BE2C (cell line): ENCODE data around the gene CASZ1.

Experiments used
- DNase-seq: peaks from one replicate; pipeline ENCODE4 v3.0.0-alpha.2; 2020
- H3K27me3 ChIP-seq: fragments of 250-450 bp; sonication (Bioruptor Pico); 2 replicates; pipeline ENCODE4 v1.5.1; 2020; ENCODE audit warnings: mild to moderate bottlenecking
- H3K36me3 ChIP-seq: fragments of 250-450 bp; sonication (Bioruptor Pico); 2 replicates; pipeline ENCODE4 v1.5.1; 2020; ENCODE audit warnings: mild to moderate bottlenecking
- H3K4me1 ChIP-seq: fragments of 250-450 bp; sonication (Bioruptor Pico); 2 replicates; pipeline ENCODE4 v1.5.1; 2020
- H3K4me3 ChIP-seq: 2 replicates; pipeline ENCODE4 v1.5.1; 2011; ENCODE audit warnings: low read depth, low read length
- H3K9me3 ChIP-seq: fragments of 250-450 bp; sonication (Bioruptor Pico); 2 replicates; pipeline ENCODE4 v1.5.1; 2020
- TF ChIP-seq, protein P1 (sequence below): IDR thresholded peaks from 2 replicates; pipeline ENCODE4 v1.5.1; 2012; ENCODE audit warnings: mild to moderate bottlenecking, low read depth, low read length

CASZ1 gene

DNA sequence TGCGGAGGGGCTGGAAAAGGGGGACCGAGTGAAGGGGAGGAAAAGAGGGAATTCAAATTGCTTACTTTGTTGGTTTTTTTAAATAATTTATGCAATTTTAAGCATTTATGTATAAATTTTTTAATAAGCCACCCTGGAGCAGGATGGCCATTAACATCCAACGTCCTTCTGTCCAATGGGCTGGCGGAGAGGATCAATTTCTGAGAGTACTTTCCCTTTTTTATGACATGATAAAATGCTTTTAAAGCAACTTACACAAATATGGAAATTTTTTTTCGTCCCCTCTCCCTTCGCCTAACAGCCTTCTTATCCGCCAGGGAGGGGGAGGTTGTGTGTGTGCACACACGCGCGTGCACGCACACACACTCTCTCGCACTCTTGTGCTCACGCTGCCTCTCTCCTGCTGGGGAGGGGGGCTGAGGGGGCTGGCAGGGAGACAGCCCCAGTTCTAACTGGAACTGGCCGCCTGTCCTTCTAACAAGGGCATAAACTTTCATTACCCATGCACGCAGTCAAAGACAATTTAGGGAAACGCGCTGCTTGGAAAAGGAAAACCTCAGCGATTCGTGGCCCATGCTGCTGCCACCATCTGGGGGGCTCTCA lies 123.2 kb downstream of the CASZ1 start:
- no peaks in the 10 kb centered on the region for H3K36me3 ChIP-seq
- no peaks in the 10 kb centered on the region for H3K9me3 ChIP-seq
- no peaks in the 10 kb centered on the region for H3K27me3 ChIP-seq
- TF ChIP-seq, protein P1, sequence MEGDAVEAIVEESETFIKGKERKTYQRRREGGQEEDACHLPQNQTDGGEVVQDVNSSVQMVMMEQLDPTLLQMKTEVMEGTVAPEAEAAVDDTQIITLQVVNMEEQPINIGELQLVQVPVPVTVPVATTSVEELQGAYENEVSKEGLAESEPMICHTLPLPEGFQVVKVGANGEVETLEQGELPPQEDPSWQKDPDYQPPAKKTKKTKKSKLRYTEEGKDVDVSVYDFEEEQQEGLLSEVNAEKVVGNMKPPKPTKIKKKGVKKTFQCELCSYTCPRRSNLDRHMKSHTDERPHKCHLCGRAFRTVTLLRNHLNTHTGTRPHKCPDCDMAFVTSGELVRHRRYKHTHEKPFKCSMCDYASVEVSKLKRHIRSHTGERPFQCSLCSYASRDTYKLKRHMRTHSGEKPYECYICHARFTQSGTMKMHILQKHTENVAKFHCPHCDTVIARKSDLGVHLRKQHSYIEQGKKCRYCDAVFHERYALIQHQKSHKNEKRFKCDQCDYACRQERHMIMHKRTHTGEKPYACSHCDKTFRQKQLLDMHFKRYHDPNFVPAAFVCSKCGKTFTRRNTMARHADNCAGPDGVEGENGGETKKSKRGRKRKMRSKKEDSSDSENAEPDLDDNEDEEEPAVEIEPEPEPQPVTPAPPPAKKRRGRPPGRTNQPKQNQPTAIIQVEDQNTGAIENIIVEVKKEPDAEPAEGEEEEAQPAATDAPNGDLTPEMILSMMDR = no peak
- no peak overlapping the region for H3K4me3 ChIP-seq
- peaks cover 5% of the 10 kb centered on the region for H3K4me1 ChIP-seq
- DNase-seq = no peak

DNA sequence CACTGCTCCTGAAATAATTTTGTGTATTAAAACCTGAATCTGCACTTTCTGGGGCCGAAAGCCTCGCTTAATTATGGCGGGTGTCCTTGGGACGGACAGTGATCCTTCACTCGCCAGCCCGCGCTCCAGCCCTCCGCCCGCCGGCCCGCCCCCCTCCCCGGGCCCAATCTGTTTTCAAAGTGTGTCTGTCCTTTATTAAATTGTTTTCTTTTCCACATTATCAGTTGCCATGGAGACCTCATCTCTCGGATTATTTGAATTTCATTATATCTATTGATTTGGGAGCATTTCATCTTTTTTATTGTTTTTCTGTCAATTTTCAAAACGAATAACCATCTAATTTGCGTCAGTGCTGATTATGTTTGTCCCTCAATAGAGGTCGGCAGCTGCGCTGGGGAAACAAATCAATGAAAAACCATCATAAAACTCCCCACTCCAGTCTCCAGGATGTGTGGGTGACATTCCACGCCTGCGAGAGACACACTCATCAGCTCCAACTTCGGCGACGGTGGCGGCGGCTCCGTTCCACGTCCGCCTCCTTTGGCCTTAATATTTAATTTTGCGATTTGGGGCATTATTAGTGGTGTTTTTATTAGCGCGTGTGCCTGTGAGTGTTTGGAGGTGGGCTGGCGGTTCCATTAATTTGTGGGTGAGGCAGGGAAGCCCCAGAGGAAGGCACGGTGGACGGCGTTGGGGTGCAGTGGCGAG lies 123.9 kb downstream of the CASZ1 start:
- no peaks in the 10 kb centered on the region for H3K27me3 ChIP-seq
- DNase-seq = no peak

DNA sequence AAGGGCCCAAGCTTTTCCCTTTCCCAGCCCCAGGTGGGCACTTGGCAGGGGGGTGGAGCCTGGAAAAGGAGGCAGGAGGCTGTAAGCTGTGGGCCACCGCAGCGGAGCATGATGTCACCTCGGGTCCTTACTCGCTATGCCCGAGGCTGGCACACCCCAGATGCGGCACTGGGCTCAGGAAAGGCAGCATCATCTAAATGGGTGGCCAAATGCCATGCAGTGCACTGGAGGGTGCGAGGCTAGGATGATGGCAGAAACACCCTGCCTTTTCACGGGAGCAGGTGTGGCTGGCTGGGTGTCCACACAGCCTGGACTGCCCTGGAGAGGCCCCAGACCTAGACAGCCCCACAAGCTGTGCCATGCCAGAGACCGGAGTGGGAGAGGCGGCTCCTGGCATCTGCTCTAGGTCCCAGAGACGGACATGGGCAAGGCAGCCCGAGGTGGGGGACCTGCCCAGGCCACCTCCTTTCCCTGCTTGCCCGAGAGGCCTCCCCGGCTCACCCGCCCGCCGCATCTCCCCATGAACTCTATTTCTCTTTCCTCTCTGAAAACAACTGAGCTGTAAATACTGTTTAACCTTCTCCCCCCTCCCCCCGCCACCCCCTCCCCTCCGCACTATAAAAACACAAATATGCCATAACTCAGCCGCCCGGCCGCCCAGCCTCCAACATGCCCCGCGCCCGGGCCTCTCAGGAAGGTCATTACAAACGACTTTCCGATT lies 124.7 kb downstream of the CASZ1 start:
- H3K27me3 ChIP-seq = no peaks in the 10 kb centered on the region
- H3K4me3 ChIP-seq = no peak overlapping the region
- H3K36me3 ChIP-seq = no peaks in the 10 kb centered on the region
- no peaks in the 10 kb centered on the region; the same call in 1 of the 2 replicates for H3K4me1 ChIP-seq
- DNase-seq = no peak
- H3K9me3 ChIP-seq = no peaks in the 10 kb centered on the region
- TF ChIP-seq, protein P1 = no peak

More for the DNA sequence above, 123.9 kb downstream of the CASZ1 start:
- TF ChIP-seq, protein P1 = no peak
- H3K9me3 ChIP-seq = no peaks in the 10 kb centered on the region
- no peaks in the 10 kb centered on the region for H3K36me3 ChIP-seq
- H3K4me3 ChIP-seq = no peak overlapping the region
- no peaks in the 10 kb centered on the region; the same call in 1 of the 2 replicates for H3K4me1 ChIP-seq

DNA sequence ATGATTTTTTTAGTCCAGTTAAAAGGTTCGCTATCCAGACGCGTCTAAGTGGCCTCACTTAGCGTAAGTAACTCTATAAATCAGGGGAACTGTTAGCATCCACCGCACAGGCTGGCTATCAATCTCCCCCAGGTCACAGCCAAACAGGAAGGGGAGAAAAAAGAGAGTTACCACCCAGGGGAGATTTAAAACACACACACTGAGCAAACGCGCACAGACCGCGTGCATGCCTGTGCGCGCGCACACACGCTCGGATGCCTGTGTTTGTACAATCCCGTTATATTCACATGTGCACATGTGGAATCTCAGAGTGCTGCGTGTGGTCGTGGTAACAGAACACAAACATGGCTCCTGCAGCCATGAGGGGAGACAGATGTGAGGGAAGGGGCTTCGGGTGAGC lies 125.4 kb downstream of the CASZ1 start:
- Histone ChIP-seq H3K4me3 (no peak overlapping the region), H3K27me3 (no peaks in the 10 kb centered on the region), H3K9me3 (no peaks in the 10 kb centered on the region), H3K36me3 (no peaks in the 10 kb centered on the region), H3K4me1 (no peaks in the 10 kb centered on the region; the same call in 1 of the 2 replicates)
- DNase-seq = no peak
- TF ChIP-seq, protein P1 = no peak

DNA sequence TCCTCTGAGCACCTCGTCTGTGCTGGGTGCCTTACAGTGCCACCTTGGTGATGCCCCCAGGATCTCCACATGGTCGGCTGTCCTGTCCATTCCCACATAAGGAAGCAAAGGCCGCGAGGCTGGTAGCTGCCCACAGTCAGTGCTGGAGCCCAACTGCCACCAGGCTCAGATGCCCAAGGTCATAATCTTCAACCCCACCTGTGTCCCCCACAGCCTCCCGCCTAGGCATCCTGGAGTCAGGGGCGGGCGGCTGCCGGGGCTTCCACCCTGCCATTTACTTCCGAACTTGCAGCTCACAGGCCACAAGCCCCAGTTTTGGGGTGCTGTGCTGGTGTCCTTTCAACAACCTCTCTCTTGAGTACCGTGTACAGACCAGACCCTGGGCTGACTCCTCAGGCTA lies 126.3 kb downstream of the CASZ1 start:
- no peak for DNase-seq
- Histone ChIP-seq H3K4me3 (no peak overlapping the region), H3K36me3 (no peaks in the 10 kb centered on the region), H3K27me3 (no peaks in the 10 kb centered on the region), H3K4me1 (no peaks in the 10 kb centered on the region; the same call in 1 of the 2 replicates), H3K9me3 (no peaks in the 10 kb centered on the region)
- TF ChIP-seq, protein P1 = no peak
